SK-N-SH (cell line): Measurements from ENCODE around the gene TJP2. TPM values are rescaled to one million over a fixed set of nuclear protein-coding genes. Genes with fewer than 3 reads are reported as not detected.

Experiments
- CTCF ChIA-PET: fragments of 300-600, 350-600 bp; formaldehyde crosslinking; extraction: SDS; loops from one replicate; lab custom pipeline; 2021; lab: Yijun Ruan, JAX
- POLR2A ChIA-PET: fragments of 350-600 bp; sonication (Branson Sonifier 250); formaldehyde crosslinking; extraction: SDS; loops from one replicate; lab custom pipeline; 2020; ENCODE audit warnings: antibody characterized with exemption, inconsistent platforms; lab: Yijun Ruan, JAX
- DNase-seq: peaks from one replicate; pipeline ENCODE4 v3.0.0; 2012
- H2AFZ ChIP-seq: fragments of 200-600 bp; sonication (generic); 2 replicates; pipeline ENCODE4 v1.8.1; 2016; ENCODE audit warnings: antibody characterized with exemption, mild to moderate bottlenecking, low read depth
- H3F3A ChIP-seq: fragments of 200-600 bp; sonication (generic); replicated peaks from 2 replicates; pipeline ENCODE3; 2016; ENCODE audit warnings: antibody characterized with exemption, mild to moderate bottlenecking; ENCODE audit not compliant: insufficient read depth
- H3K27ac ChIP-seq, 2 experiments: fragments of 200-500 bp in 1 of 2; fragments of 200-600 bp in 1 of 2; sonication (Bioruptor generic) in 1 of 2; sonication (generic), shearing (Covaris generic) in 1 of 2; 2 replicates each; pipeline versions ENCODE4 v1.5.1 to v1.6.1; 2014 to 2016; ENCODE audit warnings: low read depth in 2 of 2, inconsistent platforms in 1 of 2, low read length in 1 of 2, mild to moderate bottlenecking in 1 of 2, mixed read lengths in 1 of 2
- H3K27me3 ChIP-seq: fragments of 200-600 bp; sonication (generic), shearing (Covaris generic); 2 replicates; pipeline ENCODE4 v1.6.1; 2016; ENCODE audit warnings: mixed run types; ENCODE audit not compliant: insufficient read depth
- H3K36me3 ChIP-seq, 2 experiments: fragments of 200-500 bp in 1 of 2; fragments of 200-600 bp in 1 of 2; sonication (Bioruptor generic) in 1 of 2; sonication (generic) in 1 of 2; replicated peaks in 1 of 2; 2 replicates each; pipeline versions ENCODE3 to v1.5.1; 2014 to 2016; ENCODE audit warnings: low read length in 1 of 2, mild to moderate bottlenecking in 1 of 2; ENCODE audit not compliant: insufficient read depth in 2 of 2, control insufficient read depth in 1 of 2
- H3K4me1 ChIP-seq, 2 experiments: fragments of 200-500 bp in 1 of 2; fragments of 200-600 bp in 1 of 2; sonication (Bioruptor generic) in 1 of 2; sonication (generic), shearing (Covaris generic) in 1 of 2; 2 replicates each; pipeline versions ENCODE4 v1.5.1 to v1.6.1; 2014 to 2016; ENCODE audit warnings: low read depth in 1 of 2, low read length in 1 of 2, mixed run types in 1 of 2; ENCODE audit not compliant: insufficient read depth in 2 of 2, control insufficient read depth in 1 of 2
- H3K4me2 ChIP-seq: fragments of 200-600 bp; sonication (generic), shearing (Covaris generic); 2 replicates; pipeline ENCODE4 v1.6.1; 2017; ENCODE audit warnings: mixed run types
- H3K4me3 ChIP-seq, 2 experiments: fragments of 200-500 bp in 1 of 2; fragments of 200-600 bp in 1 of 2; sonication (Bioruptor generic) in 1 of 2; sonication (generic), shearing (Covaris generic) in 1 of 2; 2 replicates each; pipeline versions ENCODE4 v1.5.1 to v1.8.1; 2014 to 2016; ENCODE audit warnings: low read depth in 2 of 2, inconsistent platforms in 1 of 2, low read length in 1 of 2, mild to moderate bottlenecking in 1 of 2, mixed read lengths in 1 of 2, moderate library complexity in 1 of 2
- H3K79me2 ChIP-seq: fragments of 200-600 bp; sonication (generic); 2 replicates; pipeline ENCODE4 v1.8.1; 2017; ENCODE audit warnings: mild to moderate bottlenecking; ENCODE audit not compliant: insufficient read depth
- H3K9ac ChIP-seq: fragments of 200-600 bp; sonication (generic); 2 replicates; pipeline ENCODE4 v1.6.1; 2017; ENCODE audit warnings: mixed run types
- H3K9me2 ChIP-seq: fragments of 200-600 bp; sonication (generic); 2 replicates; pipeline ENCODE4 v1.6.1; 2017; ENCODE audit warnings: mixed run types
- H3K9me3 ChIP-seq: fragments of 200-600 bp; sonication (generic); 2 replicates; pipeline ENCODE4 v1.6.1; 2017; ENCODE audit warnings: mixed run types, mild to moderate bottlenecking, moderate library complexity
- H4K20me1 ChIP-seq: fragments of 200-600 bp; sonication (generic); 2 replicates; pipeline ENCODE4 v1.6.1; 2017; ENCODE audit warnings: mild to moderate bottlenecking, mixed run types; ENCODE audit not compliant: insufficient read depth
- CHD2 ChIP-seq: fragments of 150-350 bp; IDR thresholded peaks from 2 replicates; pipeline ENCODE4 v1.6.1; 2018; ENCODE audit warnings: low read length; ENCODE audit not compliant: partially characterized antibody
- EP300 ChIP-seq, 2 experiments: IDR thresholded peaks; 2 replicates each; pipeline versions ENCODE4 v1.4.0 to v1.6.1; 2012; ENCODE audit warnings: borderline replicate concordance in 1 of 2, low read depth in 1 of 2, low read length in 1 of 2
- EZH2phosphoT487 ChIP-seq: fragments of 200-600 bp; sonication (generic); IDR thresholded peaks from 2 replicates; pipeline ENCODE4 v1.6.1; 2017; ENCODE audit warnings: low read depth, mixed run types, mild to moderate bottlenecking, antibody characterized with exemption, moderate library complexity, borderline replicate concordance
- FOSL2 ChIP-seq: IDR thresholded peaks from 2 replicates; pipeline ENCODE4 v1.4.0; 2012; ENCODE audit warnings: low read depth, mild to moderate bottlenecking, moderate library complexity, borderline replicate concordance
- GABPA ChIP-seq: IDR thresholded peaks from 2 replicates; pipeline ENCODE4 v1.4.0; 2012; ENCODE audit warnings: low read depth, mild to moderate bottlenecking
- JUND ChIP-seq: IDR thresholded peaks from 2 replicates; pipeline ENCODE4 v1.4.0; 2012
- MXI1 ChIP-seq: IDR thresholded peaks from 2 replicates; pipeline ENCODE4 v1.6.1; 2012; ENCODE audit warnings: mild to moderate bottlenecking, low read depth, low read length, improper control_type of control experiment
- NFIC ChIP-seq: IDR thresholded peaks from 2 replicates; pipeline ENCODE4 v1.4.0; 2012; ENCODE audit warnings: borderline replicate concordance
- POLR2AphosphoS5 ChIP-seq: IDR thresholded peaks from 2 replicates; pipeline ENCODE4 v1.6.1; 2012; ENCODE audit warnings: low read depth, low read length
- SIN3A ChIP-seq: IDR thresholded peaks from 2 replicates; pipeline ENCODE4 v1.6.1; 2012; ENCODE audit warnings: low read depth, mild to moderate bottlenecking, low read length, moderate library complexity, borderline replicate concordance
- SMC3 ChIP-seq: IDR thresholded peaks from 2 replicates; pipeline ENCODE4 v1.6.1; 2012; ENCODE audit warnings: low read depth, low read length, improper control_type of control experiment
- TAF1 ChIP-seq: IDR thresholded peaks from 2 replicates; pipeline ENCODE4 v1.6.1; 2012; ENCODE audit warnings: low read depth, mild to moderate bottlenecking, low read length, moderate library complexity, borderline replicate concordance
- TCF12 ChIP-seq: IDR thresholded peaks from 2 replicates; pipeline ENCODE4 v1.4.0; 2012
- WGBS: methylation state at CpG from one replicate; pipeline ENCODE4 v1.1.6; 2017; ENCODE audit warnings: low lambda C conversion rate; 5-methylcytosine and 5-hydroxymethylcytosine counted together
- polyA plus RNA-seq, 3 experiments: library from polyadenylated mRNA; depleted of rRNA; stranded (reverse); fragments of >200 nt; gene quantifications; 2 replicates each; pipeline ENCODE4 v1.2.3, GENCODE V29; 2012
- TF ChIP-seq, protein P1 (sequence below): IDR thresholded peaks from 2 replicates; pipeline ENCODE4; 2012
- TF ChIP-seq, protein P2 (sequence below): fragments of 150-350 bp; IDR thresholded peaks from 2 replicates; pipeline ENCODE4 v1.6.1; 2016; ENCODE audit warnings: mild to moderate bottlenecking, low read depth, low read length
- TF ChIP-seq, protein P3 (sequence below): IDR thresholded peaks from 2 replicates; pipeline ENCODE4 v1.4.0; 2012; ENCODE audit warnings: low read depth, borderline replicate concordance
- TF ChIP-seq, protein P4 (sequence below): IDR thresholded peaks from 2 replicates; pipeline ENCODE4 v1.4.0; 2012; ENCODE audit warnings: low read depth
- TF ChIP-seq, protein P5 (sequence below): fragments of 200-600 bp; sonication (generic); IDR thresholded peaks from 2 replicates; pipeline ENCODE4 v1.6.1; 2017; ENCODE audit warnings: antibody characterized with exemption, mild to moderate bottlenecking, moderate library complexity
- TF ChIP-seq, protein P6 (sequence below): IDR thresholded peaks from 2 replicates; pipeline ENCODE4 v1.6.1; 2012; ENCODE audit warnings: mild to moderate bottlenecking, low read depth, low read length, moderate library complexity
- TF ChIP-seq, protein P7 (sequence below): fragments of 150-350 bp; IDR thresholded peaks from 2 replicates; pipeline ENCODE4 v1.6.1; 2017; ENCODE audit warnings: antibody characterized with exemption, low read length, low read depth, borderline replicate concordance

The TJP2 gene
- polyA plus RNA-seq, 1 of the 3 experiments (the other 2 are of a cell fraction) = 17.7 TPM

DNA sequence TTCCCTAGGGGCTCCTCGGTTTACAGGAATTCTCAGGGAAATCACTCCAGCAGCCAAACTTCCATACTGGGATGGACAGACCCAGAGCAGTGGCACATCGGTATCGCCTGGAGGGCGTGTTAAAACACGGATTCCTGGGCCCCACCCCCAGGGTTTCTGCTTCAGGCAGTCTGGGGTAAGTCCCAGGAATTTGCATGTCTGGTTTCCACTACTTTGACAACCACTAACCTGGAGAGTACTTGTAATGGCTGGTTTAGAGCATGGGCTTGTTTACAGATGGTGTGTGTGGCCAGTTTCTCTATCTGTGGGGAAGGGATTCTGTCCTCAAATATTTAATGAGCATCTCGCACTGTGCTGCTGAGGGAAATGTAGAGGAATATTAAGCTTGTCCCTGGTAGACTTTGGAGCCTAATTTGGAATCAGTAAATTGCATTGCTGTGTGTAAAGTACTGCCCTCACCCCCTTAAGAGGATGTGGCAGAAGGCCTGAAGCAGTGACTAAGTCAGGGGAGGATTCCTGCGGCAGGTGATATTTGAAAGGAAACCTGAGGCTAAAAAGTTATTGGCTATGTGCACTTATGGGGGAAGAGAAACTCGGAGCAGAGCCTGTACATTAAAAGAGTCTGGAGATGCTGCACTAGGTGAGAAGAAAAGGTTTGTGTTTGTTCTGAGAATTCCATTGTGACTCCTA is 18.6 kb upstream of the TJP2 start:
- Histone ChIP-seq H3K79me2 (no peaks in the 10 kb centered on the region), H3K27ac (no peak overlapping the region), H3K4me2 (no peak overlapping the region), H3F3A (peaks cover 5% of the 10 kb centered on the region), H3K27me3 (no peaks in the 10 kb centered on the region), H2AFZ (no peak overlapping the region), H3K4me1 (peaks cover 0 to 3% of the 10 kb centered on the region in 2 experiments; a peak in 1 of 4 replicates), H3K36me3 (no peaks in the 10 kb centered on the region), H3K4me3 (no peak overlapping the region), H3K9ac (no peak overlapping the region), H3K9me2 (no peaks in the 10 kb centered on the region), H4K20me1 (no peaks in the 10 kb centered on the region), H3K9me3 (no peaks in the 10 kb centered on the region)
- DNase-seq = no peak
- POLR2A ChIA-PET = no interaction called here
- 84% methylated on average over 8 of the region's 8 CpGs for WGBS
- CTCF ChIA-PET = interaction anchor here (0.8 kb wide), 1 partner anchor 10 kb away, joined by 5 read pairs; no protein-coding TSS in a partner anchor
- TF ChIP-seq JUND (no peak), NFIC (no peak), TAF1 (no peak), GABPA (no peak), SMC3 (no peak), TCF12 (no peak), POLR2AphosphoS5 (no peak), EZH2phosphoT487 (no peak), FOSL2 (no peak), CHD2 (no peak), EP300 (IDR thresholded peaks at IDR 0.05; ENCODE audit: borderline replicate concordance in 1 of 2, low read depth in 1 of 2, low read length in 1 of 2) (no peak), MXI1 (no peak), SIN3A (no peak)
- TF ChIP-seq, protein P1, sequence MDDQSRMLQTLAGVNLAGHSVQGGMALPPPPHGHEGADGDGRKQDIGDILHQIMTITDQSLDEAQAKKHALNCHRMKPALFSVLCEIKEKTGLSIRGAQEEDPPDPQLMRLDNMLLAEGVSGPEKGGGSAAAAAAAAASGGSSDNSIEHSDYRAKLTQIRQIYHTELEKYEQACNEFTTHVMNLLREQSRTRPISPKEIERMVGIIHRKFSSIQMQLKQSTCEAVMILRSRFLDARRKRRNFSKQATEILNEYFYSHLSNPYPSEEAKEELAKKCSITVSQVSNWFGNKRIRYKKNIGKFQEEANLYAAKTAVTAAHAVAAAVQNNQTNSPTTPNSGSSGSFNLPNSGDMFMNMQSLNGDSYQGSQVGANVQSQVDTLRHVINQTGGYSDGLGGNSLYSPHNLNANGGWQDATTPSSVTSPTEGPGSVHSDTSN = no peak
- TF ChIP-seq, protein P2, sequence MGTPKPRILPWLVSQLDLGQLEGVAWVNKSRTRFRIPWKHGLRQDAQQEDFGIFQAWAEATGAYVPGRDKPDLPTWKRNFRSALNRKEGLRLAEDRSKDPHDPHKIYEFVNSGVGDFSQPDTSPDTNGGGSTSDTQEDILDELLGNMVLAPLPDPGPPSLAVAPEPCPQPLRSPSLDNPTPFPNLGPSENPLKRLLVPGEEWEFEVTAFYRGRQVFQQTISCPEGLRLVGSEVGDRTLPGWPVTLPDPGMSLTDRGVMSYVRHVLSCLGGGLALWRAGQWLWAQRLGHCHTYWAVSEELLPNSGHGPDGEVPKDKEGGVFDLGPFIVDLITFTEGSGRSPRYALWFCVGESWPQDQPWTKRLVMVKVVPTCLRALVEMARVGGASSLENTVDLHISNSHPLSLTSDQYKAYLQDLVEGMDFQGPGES = no peak
- TF ChIP-seq, protein P3, sequence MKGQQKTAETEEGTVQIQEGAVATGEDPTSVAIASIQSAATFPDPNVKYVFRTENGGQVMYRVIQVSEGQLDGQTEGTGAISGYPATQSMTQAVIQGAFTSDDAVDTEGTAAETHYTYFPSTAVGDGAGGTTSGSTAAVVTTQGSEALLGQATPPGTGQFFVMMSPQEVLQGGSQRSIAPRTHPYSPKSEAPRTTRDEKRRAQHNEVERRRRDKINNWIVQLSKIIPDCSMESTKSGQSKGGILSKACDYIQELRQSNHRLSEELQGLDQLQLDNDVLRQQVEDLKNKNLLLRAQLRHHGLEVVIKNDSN = no peak
- TF ChIP-seq, protein P4, sequence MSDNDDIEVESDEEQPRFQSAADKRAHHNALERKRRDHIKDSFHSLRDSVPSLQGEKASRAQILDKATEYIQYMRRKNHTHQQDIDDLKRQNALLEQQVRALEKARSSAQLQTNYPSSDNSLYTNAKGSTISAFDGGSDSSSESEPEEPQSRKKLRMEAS = no peak
- TF ChIP-seq, protein P5, sequence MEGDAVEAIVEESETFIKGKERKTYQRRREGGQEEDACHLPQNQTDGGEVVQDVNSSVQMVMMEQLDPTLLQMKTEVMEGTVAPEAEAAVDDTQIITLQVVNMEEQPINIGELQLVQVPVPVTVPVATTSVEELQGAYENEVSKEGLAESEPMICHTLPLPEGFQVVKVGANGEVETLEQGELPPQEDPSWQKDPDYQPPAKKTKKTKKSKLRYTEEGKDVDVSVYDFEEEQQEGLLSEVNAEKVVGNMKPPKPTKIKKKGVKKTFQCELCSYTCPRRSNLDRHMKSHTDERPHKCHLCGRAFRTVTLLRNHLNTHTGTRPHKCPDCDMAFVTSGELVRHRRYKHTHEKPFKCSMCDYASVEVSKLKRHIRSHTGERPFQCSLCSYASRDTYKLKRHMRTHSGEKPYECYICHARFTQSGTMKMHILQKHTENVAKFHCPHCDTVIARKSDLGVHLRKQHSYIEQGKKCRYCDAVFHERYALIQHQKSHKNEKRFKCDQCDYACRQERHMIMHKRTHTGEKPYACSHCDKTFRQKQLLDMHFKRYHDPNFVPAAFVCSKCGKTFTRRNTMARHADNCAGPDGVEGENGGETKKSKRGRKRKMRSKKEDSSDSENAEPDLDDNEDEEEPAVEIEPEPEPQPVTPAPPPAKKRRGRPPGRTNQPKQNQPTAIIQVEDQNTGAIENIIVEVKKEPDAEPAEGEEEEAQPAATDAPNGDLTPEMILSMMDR = no peak
- TF ChIP-seq, protein P6, sequence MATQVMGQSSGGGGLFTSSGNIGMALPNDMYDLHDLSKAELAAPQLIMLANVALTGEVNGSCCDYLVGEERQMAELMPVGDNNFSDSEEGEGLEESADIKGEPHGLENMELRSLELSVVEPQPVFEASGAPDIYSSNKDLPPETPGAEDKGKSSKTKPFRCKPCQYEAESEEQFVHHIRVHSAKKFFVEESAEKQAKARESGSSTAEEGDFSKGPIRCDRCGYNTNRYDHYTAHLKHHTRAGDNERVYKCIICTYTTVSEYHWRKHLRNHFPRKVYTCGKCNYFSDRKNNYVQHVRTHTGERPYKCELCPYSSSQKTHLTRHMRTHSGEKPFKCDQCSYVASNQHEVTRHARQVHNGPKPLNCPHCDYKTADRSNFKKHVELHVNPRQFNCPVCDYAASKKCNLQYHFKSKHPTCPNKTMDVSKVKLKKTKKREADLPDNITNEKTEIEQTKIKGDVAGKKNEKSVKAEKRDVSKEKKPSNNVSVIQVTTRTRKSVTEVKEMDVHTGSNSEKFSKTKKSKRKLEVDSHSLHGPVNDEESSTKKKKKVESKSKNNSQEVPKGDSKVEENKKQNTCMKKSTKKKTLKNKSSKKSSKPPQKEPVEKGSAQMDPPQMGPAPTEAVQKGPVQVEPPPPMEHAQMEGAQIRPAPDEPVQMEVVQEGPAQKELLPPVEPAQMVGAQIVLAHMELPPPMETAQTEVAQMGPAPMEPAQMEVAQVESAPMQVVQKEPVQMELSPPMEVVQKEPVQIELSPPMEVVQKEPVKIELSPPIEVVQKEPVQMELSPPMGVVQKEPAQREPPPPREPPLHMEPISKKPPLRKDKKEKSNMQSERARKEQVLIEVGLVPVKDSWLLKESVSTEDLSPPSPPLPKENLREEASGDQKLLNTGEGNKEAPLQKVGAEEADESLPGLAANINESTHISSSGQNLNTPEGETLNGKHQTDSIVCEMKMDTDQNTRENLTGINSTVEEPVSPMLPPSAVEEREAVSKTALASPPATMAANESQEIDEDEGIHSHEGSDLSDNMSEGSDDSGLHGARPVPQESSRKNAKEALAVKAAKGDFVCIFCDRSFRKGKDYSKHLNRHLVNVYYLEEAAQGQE = no peak
- TF ChIP-seq, protein P7, sequence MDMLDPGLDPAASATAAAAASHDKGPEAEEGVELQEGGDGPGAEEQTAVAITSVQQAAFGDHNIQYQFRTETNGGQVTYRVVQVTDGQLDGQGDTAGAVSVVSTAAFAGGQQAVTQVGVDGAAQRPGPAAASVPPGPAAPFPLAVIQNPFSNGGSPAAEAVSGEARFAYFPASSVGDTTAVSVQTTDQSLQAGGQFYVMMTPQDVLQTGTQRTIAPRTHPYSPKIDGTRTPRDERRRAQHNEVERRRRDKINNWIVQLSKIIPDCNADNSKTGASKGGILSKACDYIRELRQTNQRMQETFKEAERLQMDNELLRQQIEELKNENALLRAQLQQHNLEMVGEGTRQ = no peak
